Gastroesophageal sphincter (tissue), 4 donors: ENCODE results near the gene ADAMTS12. TPM values are rescaled to one million over a fixed set of nuclear protein-coding genes. Genes with fewer than 3 reads are reported as not detected.

Source experiments
- ATAC-seq: fragments of 150-250 bp; one replicate; pipeline ENCODE4 v1.9.1; 2016; ENCODE audit warnings: mild to moderate bottlenecking, moderate library complexity
- H3K27ac ChIP-seq, 4 donors: fragments of 200-600 bp; sonication (generic) in 3 of 4; 1 replicate in 3 of 4; 2 replicates in 1 of 4; pipeline ENCODE4 v1.5.1; 2016 to 2019
- H3K27me3 ChIP-seq: fragments of 200-600 bp; sonication (generic); one replicate; pipeline ENCODE4 v1.5.1; 2019
- H3K36me3 ChIP-seq, 2 donors: fragments of 200-600 bp; sonication (generic); one replicate each; pipeline ENCODE4 v1.5.1; 2019; ENCODE audit warnings: control low read depth in 1 of 2
- H3K4me1 ChIP-seq, 3 donors: fragments of 200-600 bp; sonication (generic); 1 replicate in 2 of 3; 2 replicates in 1 of 3; pipeline ENCODE4 v1.5.1; 2016 to 2019; ENCODE audit warnings: control low read depth in 2 of 3
- H3K4me3 ChIP-seq, 2 donors: fragments of 200-600 bp; sonication (generic); one replicate each; pipeline ENCODE4 v1.5.1; 2019; ENCODE audit warnings: mild to moderate bottlenecking in 1 of 2, moderate library complexity in 1 of 2
- H3K9me3 ChIP-seq, 3 donors: fragments of 200-600 bp; sonication (generic); one replicate each; pipeline ENCODE4 v1.5.1; 2017 to 2019; ENCODE audit warnings: control low read depth in 2 of 3
- CTCF ChIP-seq, 4 experiments: fragments of 200-600 bp in 2 of 4; fragments of 450-650 bp in 2 of 4; sonication (generic) in 1 of 4; IDR thresholded peaks; one replicate each; pipeline ENCODE4 v1.5.1; 2017 to 2019; ENCODE audit warnings: antibody characterized with exemption in 4 of 4, mild to moderate bottlenecking in 2 of 4, moderate library complexity in 2 of 4
- EP300 ChIP-seq: sonication (generic); formaldehyde crosslinking; IDR thresholded peaks from one replicate; pipeline ENCODE4 v1.6.1; 2017; ENCODE audit warnings: antibody characterized with exemption, mild to moderate bottlenecking
- POLR2A ChIP-seq, 2 donors: fragments of 450-650 bp; IDR thresholded peaks; one replicate each; pipeline ENCODE4 v1.6.1; 2017; ENCODE audit warnings: antibody characterized with exemption in 2 of 2, mild to moderate bottlenecking in 2 of 2, moderate library complexity in 1 of 2
- POLR2AphosphoS5 ChIP-seq: sonication (generic); formaldehyde crosslinking; IDR thresholded peaks from one replicate; pipeline ENCODE4 v1.6.1; 2017; ENCODE audit warnings: antibody characterized with exemption
- WGBS, 2 donors: methylation state at CpG; one replicate each; pipeline ENCODE4 v1.1.5; 2018; ENCODE audit warnings: low coverage in 1 of 2; 5-methylcytosine and 5-hydroxymethylcytosine counted together
- total RNA-seq, 4 donors: library from RNA; depleted of rRNA; stranded (reverse); fragments of >200 nt; gene quantifications; one replicate each; pipeline ENCODE4 v1.1.0, GENCODE V29; 2016

ADAMTS12 gene
- total RNA-seq, 4 donors from 2014 or later, result 2.6 to 6.5 (median 5.2) TPM

GRCh38 chr5:33637011-33637410 is 254.8 kb downstream of the ADAMTS12 start:
- WGBS, 2 donors, result 69% methylated on average over 2 to 3 of the region's 3 CpGs
- TF ChIP-seq POLR2A (IDR thresholded peaks at IDR 0.05) (no peak), POLR2AphosphoS5 (no peak), CTCF (IDR thresholded peaks at IDR 0.05) (no peak), EP300 (no peak)
- H3K9me3 ChIP-seq, result no peaks in the 10 kb centered on the region
- H3K27me3 ChIP-seq, result no peaks in the 10 kb centered on the region
- ATAC-seq, result no peak
- no peak overlapping the region for H3K27ac ChIP-seq
- no peak overlapping the region for H3K4me3 ChIP-seq
- H3K36me3 ChIP-seq, result peaks cover 0 to 25% of the 10 kb centered on the region in 2 donors
- H3K4me1 ChIP-seq, result no peaks in the 10 kb centered on the region

- Histone ChIP-seq H3K36me3 (peaks cover 0 to 25% of the 10 kb centered on the region in 2 donors), H3K4me1 (no peaks in the 10 kb centered on the region), H3K27ac (no peak overlapping the region), H3K9me3 (no peaks in the 10 kb centered on the region), H3K27me3 (no peaks in the 10 kb centered on the region), H3K4me3 (no peak overlapping the region)
- WGBS, 2 donors, result 40 to 49% methylated on average over 3 of the region's 3 CpGs
- TF ChIP-seq POLR2AphosphoS5 (no peak), POLR2A (IDR thresholded peaks at IDR 0.05) (no peak), EP300 (no peak), CTCF (IDR thresholded peaks at IDR 0.05) (no peak)
- ATAC-seq, result no peak
Observed at GRCh38 chr5:33635582-33635981, 256.2 kb downstream of the ADAMTS12 start.

- Histone ChIP-seq H3K4me3 (no peak overlapping the region), H3K27ac (no peak overlapping the region), H3K36me3 (peaks cover 0 to 15% of the 10 kb centered on the region in 2 donors), H3K4me1 (peaks cover 0 to 9% (median 0%) of the 10 kb centered on the region in 3 donors), H3K27me3 (no peaks in the 10 kb centered on the region), H3K9me3 (no peaks in the 10 kb centered on the region)
- no peak for TF ChIP-seq CTCF (IDR thresholded peaks at IDR 0.05)
- TF ChIP-seq POLR2AphosphoS5, result no peak
- no peak for TF ChIP-seq EP300
- no peak for TF ChIP-seq POLR2A (IDR thresholded peaks at IDR 0.05)
- WGBS, 2 donors, result 85 to 86% methylated on average over 2 of the region's 2 CpGs
- ATAC-seq, result no peak
Observed at GRCh38 chr5:33633699-33634098, 258.1 kb downstream of the ADAMTS12 start.

GRCh38 chr5:33631786-33632185 is 260.0 kb downstream of the ADAMTS12 start:
- Histone ChIP-seq H3K4me3 (no peak overlapping the region), H3K27me3 (no peaks in the 10 kb centered on the region), H3K4me1 (peaks cover 0 to 9% (median 0%) of the 10 kb centered on the region in 3 donors), H3K36me3 (peaks cover 0 to 7% of the 10 kb centered on the region in 2 donors), H3K9me3 (no peaks in the 10 kb centered on the region), H3K27ac (no peak overlapping the region)
- TF ChIP-seq CTCF (IDR thresholded peaks at IDR 0.05) (no peak), POLR2AphosphoS5 (no peak), EP300 (no peak), POLR2A (IDR thresholded peaks at IDR 0.05) (no peak)
- no peak for ATAC-seq
- 50 to 83% methylated on average over 1 of the region's 1 CpG for WGBS, 2 donors

- H3K4me1 ChIP-seq, result peaks cover 0 to 9% (median 0%) of the 10 kb centered on the region in 3 donors
- H3K4me3 ChIP-seq, result no peak overlapping the region
- 50 to 89% methylated on average over 1 of the region's 1 CpG for WGBS, 2 donors
- H3K36me3 ChIP-seq, result peaks cover 0 to 7% of the 10 kb centered on the region in 2 donors
- H3K27ac ChIP-seq, result no peak overlapping the region
- ATAC-seq, result no peak
- H3K27me3 ChIP-seq, result no peaks in the 10 kb centered on the region
- H3K9me3 ChIP-seq, result no peaks in the 10 kb centered on the region
- TF ChIP-seq CTCF (IDR thresholded peaks at IDR 0.05) (no peak), POLR2AphosphoS5 (no peak), EP300 (no peak), POLR2A (IDR thresholded peaks at IDR 0.05) (no peak)
Observed at GRCh38 chr5:33631139-33631538, 260.7 kb downstream of the ADAMTS12 start.
